C4-2B (cell line): ENCODE results near the gene MKRN1.

Experiments used
- CTCF ChIP-seq: fragments of 450-650 bp; conservative IDR thresholded peaks from 2 replicates; pipeline ENCODE4 v1.5.1; 2017; ENCODE audit warnings: mild to moderate bottlenecking
- ZFX ChIP-seq: fragments of 450-650 bp; IDR thresholded peaks from 2 replicates; pipeline ENCODE4 v1.6.1; 2017

- TF ChIP-seq CTCF (no peak), ZFX (no peak)
These were observed 33.2 kb upstream of the MKRN1 start for GRCh38 chr7:140512317-140513000.
